Activated CD4-positive, alpha-beta T cell treated with anti-CD3 and anti-CD28 coated beads, Interleukin-2, amount 50 U/mL, for 24 hours (primary cell): ENCODE results near the gene PPM1N.

ENCODE experiments used
- DNase-seq, 2 donors: peaks; one replicate each; pipeline ENCODE4 v3.0.0-alpha.2; 2020; ENCODE audit warnings: low read depth in 1 of 2, low spot score in 1 of 2

Gene PPM1N

GRCh38 chr19:45498411-45499195 is at the start of gene PPM1N:
TSS of gene PPM1N (plus strand) at chr19:45498443. CDS start at chr19:45498473, 30 bp downstream.
- peak in 1 of 2 donors; percentile 35 for DNase-seq

- no peak for DNase-seq
These were observed 49.4 kb upstream of the PPM1N start for GRCh38 chr19:45448887-45449299.

- no peak for DNase-seq
These were observed 48.3 kb upstream of the PPM1N start for GRCh38 chr19:45450012-45450333.

GRCh38 chr19:45451131-45451849 is 47.0 kb upstream of the PPM1N start:
- peak in 1 of 2 donors; percentile 39 for DNase-seq

GRCh38 chr19:45451850-45452387 is 46.3 kb upstream of the PPM1N start:
- no peak for DNase-seq

- peak in 1 of 2 donors; percentile 32 for DNase-seq
These were observed 42.3 kb upstream of the PPM1N start for GRCh38 chr19:45455707-45456499.

GRCh38 chr19:45456500-45456815 is 41.8 kb upstream of the PPM1N start:
- DNase-seq: no peak

- DNase-seq: no peak
These were observed 40.5 kb upstream of the PPM1N start for GRCh38 chr19:45457776-45458175.

- no peak for DNase-seq
These were observed 37.4 kb upstream of the PPM1N start for GRCh38 chr19:45460807-45461347.

GRCh38 chr19:45462174-45462573 is 36.1 kb upstream of the PPM1N start:
- no peak for DNase-seq

GRCh38 chr19:45463241-45463640 is 35.0 kb upstream of the PPM1N start:
- no peak for DNase-seq

- no peak for DNase-seq
These were observed 34.0 kb upstream of the PPM1N start for GRCh38 chr19:45464274-45464673.

- DNase-seq: no peak
These were observed 33.3 kb upstream of the PPM1N start for GRCh38 chr19:45464852-45465441.

GRCh38 chr19:45467115-45467455 is 31.2 kb upstream of the PPM1N start:
- no peak for DNase-seq

GRCh38 chr19:45467456-45468158 is 30.6 kb upstream of the PPM1N start, which contains the start of gene FOSB:
TSS of gene FOSB (plus strand) at chr19:45467996. CDS start at chr19:45468587, 591 bp downstream.
- DNase-seq: peak; percentile 91 to 93

GRCh38 chr19:45468159-45468651 is 30.0 kb upstream of the PPM1N start:
- DNase-seq: no peak

GRCh38 chr19:45468803-45469131 is 29.5 kb upstream of the PPM1N start:
- DNase-seq: no peak

- DNase-seq: peak; percentile 88 to 90
These were observed 28.9 kb upstream of the PPM1N start for GRCh38 chr19:45469132-45469944.

GRCh38 chr19:45469945-45470761 is 28.1 kb upstream of the PPM1N start:
- DNase-seq: no peak
